OCI-LY1 (cell line): Measurements from ENCODE around the gene KCNK16.

ENCODE experiments used
- H2AFZ ChIP-seq: fragments of 200-600 bp; sonication (generic), shearing (Covaris generic); 2 replicates; pipeline ENCODE4 v1.6.0; 2014; ENCODE audit warnings: antibody characterized with exemption, mild to moderate bottlenecking, low read length
- H3F3A ChIP-seq: fragments of 200-600 bp; sonication (generic), shearing (Covaris generic); 2 replicates; pipeline ENCODE4 v1.6.0; 2014; ENCODE audit warnings: mild to moderate bottlenecking, antibody characterized with exemption, low read length, moderate library complexity; ENCODE audit not compliant: insufficient read depth
- H3K27ac ChIP-seq: fragments of 200-600 bp; sonication (generic); 2 replicates; pipeline ENCODE4 v1.5.1; 2014; ENCODE audit warnings: low read length, mixed run types, mild to moderate bottlenecking, low read depth; ENCODE audit not compliant: poor library complexity, severe bottlenecking
- H3K27me3 ChIP-seq: fragments of 200-600 bp; sonication (generic); 2 replicates; pipeline ENCODE4 v1.6.0; 2014; ENCODE audit warnings: antibody characterized with exemption, mild to moderate bottlenecking, low read length, moderate library complexity; ENCODE audit not compliant: insufficient read depth
- H3K36me3 ChIP-seq: fragments of 200-600 bp; sonication (generic); 2 replicates; pipeline ENCODE4 v1.6.1; 2014; ENCODE audit warnings: mild to moderate bottlenecking, antibody characterized with exemption, low read length, moderate library complexity, mixed read lengths; ENCODE audit not compliant: insufficient read depth
- H3K4me1 ChIP-seq: fragments of 200-600 bp; sonication (generic); 2 replicates; pipeline ENCODE4 v1.5.1; 2014; ENCODE audit warnings: mild to moderate bottlenecking, low read length, moderate library complexity; ENCODE audit not compliant: insufficient read depth, severe bottlenecking
- H3K4me2 ChIP-seq: fragments of 200-600 bp; sonication (generic), shearing (Covaris generic); 2 replicates; pipeline ENCODE4 v1.6.1; 2014; ENCODE audit warnings: low read length
- H3K4me3 ChIP-seq: fragments of 200-600 bp; sonication (generic); 2 replicates; pipeline ENCODE4 v1.5.1; 2014; ENCODE audit warnings: low read length, low read depth, mild to moderate bottlenecking, mixed read lengths; ENCODE audit not compliant: poor library complexity, severe bottlenecking
- H3K79me2 ChIP-seq: fragments of 200-600 bp; shearing (Covaris generic); 2 replicates; pipeline ENCODE4 v1.6.1; 2016; ENCODE audit warnings: mixed run types, low read length, mixed read lengths; ENCODE audit not compliant: insufficient read depth
- H3K9ac ChIP-seq: fragments of 200-600 bp; sonication (generic), shearing (Covaris generic); 2 replicates; pipeline ENCODE4 v1.6.1; 2014; ENCODE audit warnings: mild to moderate bottlenecking, low read length, mixed read lengths
- H3K9me2 ChIP-seq: fragments of 200-600 bp; sonication (generic), shearing (Covaris generic); 2 replicates; pipeline ENCODE4 v1.6.1; 2014; ENCODE audit warnings: low read depth, mild to moderate bottlenecking, low read length, mixed read lengths
- H3K9me3 ChIP-seq: fragments of 200-600 bp; shearing (Covaris generic); 2 replicates; pipeline ENCODE4 v1.6.1; 2014; ENCODE audit warnings: low read length, mixed read lengths
- H4K20me1 ChIP-seq: fragments of 200-600 bp; sonication (generic), shearing (Covaris generic); 2 replicates; pipeline ENCODE4 v1.6.0; 2016; ENCODE audit warnings: mild to moderate bottlenecking, low read length; ENCODE audit not compliant: insufficient read depth
- CTCF ChIP-seq: fragments of 200-600 bp; sonication (generic), shearing (Covaris generic); IDR thresholded peaks from 2 replicates; pipeline ENCODE4 v1.5.1; 2017; ENCODE audit warnings: mild to moderate bottlenecking, antibody characterized with exemption, low read length, moderate library complexity, mixed read lengths
- EZH2 ChIP-seq: fragments of 200-600 bp; sonication (generic), shearing (Covaris generic); IDR thresholded peaks from 2 replicates; pipeline ENCODE4 v1.8.0; 2017; ENCODE audit warnings: borderline replicate concordance, mixed run types, mild to moderate bottlenecking, antibody characterized with exemption, low read length, moderate library complexity, mixed read lengths

The KCNK16 gene

GRCh38 chr6:39335780-39336545 lies 13.5 kb upstream of the KCNK16 start:
- H3F3A ChIP-seq, result no peaks in the 10 kb centered on the region
- H3K27ac ChIP-seq, result no peak overlapping the region
- H3K27me3 ChIP-seq, result no peaks in the 10 kb centered on the region
- H3K9me2 ChIP-seq, result no peaks in the 10 kb centered on the region
- no peak for TF ChIP-seq CTCF
- no peak for TF ChIP-seq EZH2
- no peaks in the 10 kb centered on the region for H3K36me3 ChIP-seq
- H4K20me1 ChIP-seq, result no peaks in the 10 kb centered on the region
- H2AFZ ChIP-seq, result no peak overlapping the region
- no peaks in the 10 kb centered on the region for H3K4me1 ChIP-seq
- no peaks in the 10 kb centered on the region for H3K9me3 ChIP-seq
- no peak overlapping the region for H3K4me3 ChIP-seq
- no peak overlapping the region for H3K4me2 ChIP-seq
- H3K79me2 ChIP-seq, result no peaks in the 10 kb centered on the region
- no peak overlapping the region for H3K9ac ChIP-seq

GRCh38 chr6:39333644-39334438 lies 11.3 kb upstream of the KCNK16 start:
- Histone ChIP-seq H4K20me1 (no peaks in the 10 kb centered on the region), H3K27ac (no peak overlapping the region), H3K4me2 (no peak overlapping the region), H3F3A (no peaks in the 10 kb centered on the region), H3K27me3 (no peaks in the 10 kb centered on the region), H3K9me2 (no peaks in the 10 kb centered on the region), H3K9me3 (no peaks in the 10 kb centered on the region), H3K79me2 (no peaks in the 10 kb centered on the region), H3K4me1 (no peaks in the 10 kb centered on the region), H3K4me3 (no peak overlapping the region), H3K36me3 (no peaks in the 10 kb centered on the region), H3K9ac (no peak overlapping the region), H2AFZ (no peak overlapping the region)
- no peak for TF ChIP-seq CTCF
- TF ChIP-seq EZH2, result no peak

- no peaks in the 10 kb centered on the region for H3F3A ChIP-seq
- H3K9me2 ChIP-seq, result no peaks in the 10 kb centered on the region
- no peaks in the 10 kb centered on the region for H3K9me3 ChIP-seq
- no peak overlapping the region for H3K9ac ChIP-seq
- H3K4me2 ChIP-seq, result no peak overlapping the region
- H4K20me1 ChIP-seq, result no peaks in the 10 kb centered on the region
- no peak overlapping the region for H3K4me3 ChIP-seq
- H3K4me1 ChIP-seq, result no peaks in the 10 kb centered on the region
- H2AFZ ChIP-seq, result no peak overlapping the region
- H3K79me2 ChIP-seq, result no peaks in the 10 kb centered on the region
- no peaks in the 10 kb centered on the region for H3K27me3 ChIP-seq
- TF ChIP-seq EZH2 (no peak), CTCF (no peak)
- H3K36me3 ChIP-seq, result no peaks in the 10 kb centered on the region
- no peak overlapping the region for H3K27ac ChIP-seq
Measured at GRCh38 chr6:39330476-39330875, 8.0 kb upstream of the KCNK16 start.
